Measurements from ENCODE around the gene YWHAG. TPM values are rescaled to one million over a fixed set of nuclear protein-coding genes. Genes with fewer than 3 reads are reported as not detected.
"Not testable (repeated sequence)": the region's sequence is repeated elsewhere in the genome, so short reads cannot be mapped to it uniquely, and the experiment has no call there.

The YWHAG gene
- polyA plus RNA-seq, 4 donors = 117 to 129 (median 125) TPM

DNA sequence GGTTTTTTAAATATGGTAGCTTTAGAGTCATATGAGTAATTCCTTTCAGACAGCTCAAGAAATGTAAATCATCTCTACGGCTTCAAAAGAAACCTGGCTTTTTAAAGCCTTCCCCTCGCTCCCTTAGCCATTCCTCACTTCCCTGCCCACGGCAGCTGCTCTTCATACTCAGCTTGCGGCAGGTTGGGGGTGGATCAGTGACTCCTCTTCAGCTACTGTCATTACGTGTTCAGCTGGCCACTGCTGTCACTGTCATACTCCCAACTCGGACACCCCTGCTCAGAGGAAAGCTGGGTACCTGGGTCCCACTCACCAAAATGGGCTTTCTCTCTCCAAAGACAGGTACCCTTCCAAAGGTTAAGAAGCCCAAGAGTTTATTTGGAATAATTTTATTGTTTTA is 6.6 kb downstream of the YWHAG start:
- no peak for DNase-seq (ENCODE audit: low read depth in 4 of 4, low spot score in 2 of 4)

DNA sequence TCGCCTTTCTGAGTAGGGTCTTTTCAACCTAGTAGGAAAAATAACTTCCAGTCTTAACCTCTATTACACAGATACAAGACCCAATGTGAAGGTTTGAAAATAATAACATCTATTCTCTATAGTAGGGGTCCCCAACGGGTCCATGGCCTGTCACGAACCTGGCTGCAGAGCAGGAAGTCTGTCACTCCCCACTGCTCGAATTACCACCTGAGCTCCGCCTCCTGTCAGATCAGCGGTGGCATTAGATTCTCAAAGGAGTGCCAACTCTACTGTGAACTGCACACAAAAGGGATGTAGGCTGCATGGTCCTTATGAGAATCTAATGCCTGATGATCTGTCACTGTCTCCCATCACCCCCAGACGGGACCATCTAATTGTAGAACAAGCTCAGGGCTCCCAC is 7.4 kb downstream of the YWHAG start:
- DNase-seq (ENCODE audit: low read depth in 4 of 4, low spot score in 2 of 4) = no peak

- no peak for DNase-seq (ENCODE audit: low read depth in 4 of 4, low spot score in 2 of 4)
Observed at GRCh38 chr7:76349313-76349885, 9.4 kb downstream of the YWHAG start.

DNA sequence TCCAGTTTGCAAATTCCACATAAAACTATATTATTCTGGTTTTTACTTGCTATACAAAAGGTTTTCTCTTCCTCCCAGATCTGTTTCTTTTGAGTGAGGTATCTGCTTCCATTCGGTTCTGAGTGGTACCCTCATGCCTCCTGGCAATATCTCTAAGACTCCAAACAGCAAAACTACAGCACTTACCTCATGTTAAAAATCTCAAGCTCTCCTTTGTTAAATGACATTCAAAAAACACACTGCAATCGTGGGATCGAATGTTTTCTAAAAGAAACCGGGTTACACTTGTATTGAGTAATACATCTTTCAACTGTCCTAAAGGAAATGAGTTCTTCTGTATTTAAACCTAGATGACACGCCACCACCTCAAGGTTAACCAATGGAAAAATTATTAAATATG is 11.1 kb downstream of the YWHAG start:
- no peak for DNase-seq (ENCODE audit: low read depth in 4 of 4, low spot score in 2 of 4)

GRCh38 chr7:76346778-76347177 is 12.0 kb downstream of the YWHAG start:
- no peak for DNase-seq (ENCODE audit: low read depth in 4 of 4, low spot score in 2 of 4)

DNA sequence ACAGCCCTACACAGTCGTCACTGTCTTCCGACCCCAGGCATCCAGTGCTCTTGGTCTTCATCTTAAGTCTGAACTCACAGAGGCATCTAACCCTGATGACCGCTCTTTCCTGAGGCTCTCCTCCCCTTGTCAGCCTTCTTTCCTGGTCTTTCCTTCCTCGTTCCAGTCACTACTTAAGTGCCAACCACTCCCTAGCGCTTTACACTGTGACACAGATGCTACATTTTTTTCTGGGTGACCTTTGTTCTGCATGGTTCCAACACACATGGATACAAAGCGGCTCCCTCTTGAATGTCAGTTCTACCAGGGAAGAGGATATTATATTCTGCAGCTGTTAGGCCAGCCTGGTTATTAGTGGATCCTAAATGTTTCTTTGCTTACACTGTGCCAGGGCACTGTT is 12.7 kb downstream of the YWHAG start:
- DNase-seq (ENCODE audit: low read depth in 4 of 4, low spot score in 2 of 4) = no peak

DNA sequence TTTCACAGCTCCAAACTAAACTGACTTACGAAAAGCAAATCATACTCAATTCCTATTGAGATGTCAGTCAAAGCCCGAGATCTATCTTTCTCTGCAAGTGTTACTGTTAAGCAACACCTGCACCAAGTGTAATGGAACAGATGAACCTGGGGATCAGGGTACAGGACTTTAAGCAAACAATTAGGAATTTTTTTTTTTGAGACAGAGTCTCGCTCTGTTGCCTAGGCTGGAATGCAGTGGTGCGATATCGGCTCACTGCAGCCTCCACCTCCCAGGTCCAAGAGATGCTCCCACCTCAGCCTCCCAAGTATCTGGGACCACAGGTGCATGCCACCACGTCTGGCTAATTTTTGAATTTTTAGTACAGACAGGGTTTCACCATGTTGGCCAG is 14.9 kb downstream of the YWHAG start:
- no peak for DNase-seq (ENCODE audit: low read depth in 4 of 4, low spot score in 2 of 4)

- DNase-seq (ENCODE audit: low read depth in 4 of 4, low spot score in 2 of 4) = no peak
Observed at GRCh38 chr7:76343294-76343930, 15.4 kb downstream of the YWHAG start.

DNA sequence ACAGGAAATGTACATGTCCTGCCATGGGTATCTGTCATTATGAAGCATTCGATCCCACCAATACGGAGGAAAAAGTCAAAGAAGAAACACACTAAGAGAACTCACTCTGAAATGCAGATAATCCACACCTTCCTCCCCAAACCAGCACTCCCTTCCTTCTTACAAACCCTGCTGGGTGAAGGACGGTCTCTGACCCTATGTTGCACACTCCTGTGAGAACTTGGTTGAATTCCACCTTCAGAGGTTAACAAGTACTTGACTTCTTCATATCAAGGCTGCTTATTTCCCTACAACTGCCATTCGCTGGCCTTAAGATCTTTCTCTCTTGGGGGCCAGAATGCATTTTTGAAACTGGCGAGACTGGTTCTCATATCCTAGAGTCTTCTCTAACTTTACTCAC is 16.6 kb downstream of the YWHAG start:
- DNase-seq (ENCODE audit: low read depth in 4 of 4, low spot score in 2 of 4) = no peak

DNA sequence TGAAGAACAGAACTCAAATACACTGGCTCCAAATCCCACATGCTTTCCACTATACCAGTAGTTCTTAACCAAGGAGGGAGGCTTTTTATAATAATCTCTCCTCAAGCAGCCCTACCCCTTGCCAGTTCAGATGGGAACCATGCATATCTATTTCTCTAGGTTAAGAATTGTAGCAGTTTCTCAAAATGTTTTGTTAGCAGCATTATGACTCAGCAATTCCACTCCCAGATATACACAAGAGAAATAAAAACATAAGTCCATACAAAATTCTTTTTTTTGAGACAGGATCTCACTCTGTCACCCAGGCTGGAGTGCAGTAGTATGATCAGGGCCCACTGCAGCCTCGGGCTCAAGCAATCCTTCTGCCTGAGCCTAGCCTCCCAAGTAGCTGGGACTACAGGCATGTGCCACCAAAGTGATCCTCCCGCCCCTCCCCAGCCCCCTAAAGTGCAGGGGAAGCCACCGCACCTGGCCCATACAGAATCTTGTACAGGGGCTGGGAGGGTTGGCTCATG is 18.1 kb downstream of the YWHAG start:
- no peak for DNase-seq (ENCODE audit: low read depth in 4 of 4, low spot score in 2 of 4)

DNA sequence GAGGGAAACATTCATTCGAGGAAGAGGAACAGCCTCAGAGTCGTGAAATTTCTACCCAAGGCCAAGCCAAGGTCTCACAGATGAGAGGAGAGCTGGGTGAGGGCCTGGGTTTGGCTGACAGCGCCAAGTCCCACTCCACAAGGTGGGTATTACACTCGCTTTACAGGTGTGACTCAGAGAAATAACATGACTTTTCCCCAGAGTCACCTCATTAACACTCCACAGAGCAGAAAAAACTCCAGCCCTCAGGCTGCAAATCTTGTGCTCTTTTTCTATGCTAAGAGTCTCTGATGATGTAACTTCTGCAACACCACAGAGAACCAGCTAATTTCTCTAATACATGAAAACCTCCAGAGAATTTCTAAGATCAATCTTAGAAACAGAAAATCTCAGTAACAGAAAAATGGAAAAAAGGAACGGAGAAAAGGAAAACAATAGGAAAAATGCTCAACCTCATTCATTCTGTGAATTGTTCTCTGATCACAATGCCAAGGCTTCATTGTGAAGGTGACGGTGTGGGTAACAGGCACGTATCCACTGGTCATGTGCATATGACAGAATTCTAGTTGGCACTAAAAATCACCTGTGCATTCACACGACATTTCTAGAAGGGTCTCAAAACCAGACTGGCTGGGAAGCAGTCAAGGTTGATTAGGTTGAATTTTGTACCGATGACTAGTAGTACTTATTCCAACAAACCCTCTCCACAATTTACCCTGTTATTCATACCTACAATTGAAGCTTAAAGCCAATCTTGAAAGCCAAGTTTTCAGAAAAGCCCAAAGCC is 20.3 kb downstream of the YWHAG start:
- no peak for DNase-seq (ENCODE audit: low read depth in 4 of 4, low spot score in 2 of 4)

- DNase-seq (ENCODE audit: low read depth in 4 of 4, low spot score in 2 of 4) = no peak
Observed at GRCh38 chr7:76337147-76337546, 21.6 kb downstream of the YWHAG start.

- no peak for DNase-seq (ENCODE audit: low read depth in 4 of 4, low spot score in 2 of 4)
Observed at GRCh38 chr7:76336094-76336493, 22.7 kb downstream of the YWHAG start.

DNA sequence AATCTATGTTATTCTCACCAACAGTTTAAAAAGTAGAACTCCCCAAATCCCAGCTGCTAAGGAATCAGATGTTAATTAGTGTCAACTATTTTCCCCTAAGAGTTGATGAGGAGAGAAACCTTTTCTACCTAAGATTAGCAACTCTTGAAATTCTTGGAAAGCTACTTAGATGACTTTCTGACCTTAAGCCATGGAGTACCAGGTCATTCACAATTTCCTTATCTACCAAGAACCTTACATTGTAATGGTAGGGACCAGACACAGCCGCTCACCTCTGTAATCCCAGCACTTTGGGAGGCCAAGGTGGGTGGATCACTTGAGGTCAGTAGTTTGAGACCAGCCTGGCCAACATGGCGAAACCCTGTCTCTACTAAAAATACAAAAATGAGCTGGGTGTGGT is 23.4 kb downstream of the YWHAG start:
- DNase-seq (ENCODE audit: low read depth in 4 of 4, low spot score in 2 of 4) = not testable (repeated sequence)

DNA sequence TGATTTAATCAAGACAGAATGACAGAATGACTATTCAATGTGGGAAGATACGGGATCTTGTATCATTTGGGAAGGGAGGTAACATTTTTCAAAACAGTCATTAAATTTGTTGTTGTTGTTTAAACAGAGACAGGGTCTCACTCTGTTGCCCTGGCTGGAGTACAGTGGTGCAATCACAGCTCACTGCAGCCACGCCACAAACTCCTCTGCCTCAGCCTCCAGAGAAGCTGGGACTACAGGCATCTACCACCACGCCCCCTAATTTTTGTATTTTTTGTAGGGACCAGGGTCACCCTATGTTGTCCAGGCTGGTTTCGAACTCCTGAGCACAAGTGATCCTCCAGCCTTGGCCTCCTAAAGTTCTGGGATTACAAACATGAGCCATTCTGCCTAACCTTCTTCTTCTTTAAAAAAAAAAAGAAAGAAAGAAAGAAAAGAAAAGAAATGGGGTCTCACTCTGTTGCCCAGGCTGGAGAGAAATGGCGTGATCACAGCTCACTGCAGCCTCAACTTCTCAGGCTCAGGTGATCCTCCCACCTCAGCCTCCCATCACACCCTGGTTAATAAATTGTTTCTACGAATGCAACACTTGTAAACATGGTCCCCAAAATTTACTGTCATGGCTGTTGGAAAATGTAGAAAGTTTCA is 24.3 kb downstream of the YWHAG start:
- DNase-seq (ENCODE audit: low read depth in 4 of 4, low spot score in 2 of 4) = no peak

- DNase-seq (ENCODE audit: low read depth in 4 of 4, low spot score in 2 of 4) = no peak
Observed at GRCh38 chr7:76333511-76334101, 25.2 kb downstream of the YWHAG start.

DNA sequence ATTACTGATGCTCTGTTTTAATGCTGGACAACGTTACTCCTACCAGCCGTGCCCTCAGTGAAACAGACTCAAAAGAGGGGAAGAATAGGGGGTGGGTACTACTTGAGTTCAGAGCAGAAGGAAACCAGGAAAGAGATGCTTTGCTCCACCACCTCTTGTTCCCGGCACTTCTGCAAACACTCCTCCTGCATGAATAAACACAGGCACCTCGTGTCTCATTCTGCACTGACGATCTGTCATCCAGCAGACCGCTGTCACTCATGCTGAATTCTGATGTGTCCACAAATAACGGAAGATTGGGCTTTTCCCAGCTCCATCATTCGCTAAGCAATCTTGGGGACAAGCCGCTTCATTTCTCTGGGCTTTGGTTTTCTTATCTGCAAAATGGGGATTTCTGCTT is 26.7 kb downstream of the YWHAG start:
- DNase-seq (ENCODE audit: low read depth in 4 of 4, low spot score in 2 of 4) = no peak

DNA sequence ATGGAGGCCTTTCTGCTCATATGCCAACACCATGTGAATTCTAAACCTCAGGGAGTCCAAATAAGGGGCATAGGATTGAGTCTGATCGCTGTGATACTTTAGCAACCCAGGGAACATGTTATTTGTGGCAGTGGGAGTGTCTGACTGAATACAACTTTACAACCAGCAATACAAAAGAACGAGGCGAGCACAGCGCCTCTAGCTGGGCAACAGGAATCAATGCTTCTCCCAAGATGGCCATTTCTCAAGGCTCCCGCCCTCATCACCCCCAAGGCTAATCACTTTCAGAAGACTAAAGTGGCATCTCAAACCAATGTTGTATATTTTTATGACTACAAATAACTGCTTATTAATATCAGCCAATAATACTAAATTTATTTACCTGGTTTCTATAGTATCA is 28.1 kb downstream of the YWHAG start:
- no peak for DNase-seq (ENCODE audit: low read depth in 4 of 4, low spot score in 2 of 4)

- DNase-seq (ENCODE audit: low read depth in 4 of 4, low spot score in 2 of 4) = no peak
Observed at GRCh38 chr7:76330261-76330660, 28.5 kb downstream of the YWHAG start.

GRCh38 chr7:76329479-76329878 is 29.3 kb downstream of the YWHAG start:
- DNase-seq (ENCODE audit: low read depth in 4 of 4, low spot score in 2 of 4) = no peak

DNA sequence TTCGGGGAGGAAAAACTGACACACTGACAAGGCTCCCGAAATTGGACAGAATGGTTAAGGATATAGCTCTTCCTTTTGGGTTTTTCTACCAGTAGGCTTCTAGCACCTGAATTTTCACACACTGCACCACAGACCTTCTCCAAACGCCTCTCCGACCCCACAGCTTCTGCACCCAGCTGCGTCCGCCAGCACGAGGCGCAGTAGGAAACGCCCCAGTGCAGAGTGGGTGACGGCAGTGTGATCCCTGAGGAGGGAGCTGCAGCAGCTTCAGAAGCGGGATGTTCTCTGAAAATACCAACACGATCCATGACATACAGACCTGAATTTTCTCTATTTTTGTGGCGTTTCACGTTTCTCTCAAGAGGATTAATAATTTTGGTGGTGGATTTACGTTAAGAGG is 30.4 kb downstream of the YWHAG start:
- DNase-seq (ENCODE audit: low read depth in 4 of 4, low spot score in 2 of 4) = no peak
